Smooth muscle cell (in vitro differentiated cells): ENCODE measurements around the gene MACROD2. TPM values are rescaled to one million over a fixed set of nuclear protein-coding genes. Genes with fewer than 3 reads are reported as not detected.
"Not testable (repeated sequence)": the region's sequence is repeated elsewhere in the genome, so short reads cannot be mapped to it uniquely, and the experiment has no call there.

ENCODE experiments used
- DNase-seq: peaks from one replicate; lab custom pipeline; 2025; ENCODE audit not compliant: unreplicated experiment; lab: John Stamatoyannopoulos, UW
- H2AFZ ChIP-seq: fragments of 200-600 bp; sonication (generic); 2 replicates; pipeline ENCODE4 v1.6.0; 2016; ENCODE audit warnings: antibody characterized with exemption, low read depth, mild to moderate bottlenecking
- H3F3A ChIP-seq: fragments of 200-600 bp; sonication (generic); 2 replicates; pipeline ENCODE4 v1.6.0; 2017; ENCODE audit warnings: antibody characterized with exemption, low read depth
- H3K27ac ChIP-seq: fragments of 200-600 bp; sonication (generic); 2 replicates; pipeline ENCODE4 v1.5.1; 2016; ENCODE audit warnings: low read depth, mild to moderate bottlenecking
- H3K27me3 ChIP-seq: fragments of 200-600 bp; sonication (generic); 2 replicates; pipeline ENCODE4 v1.6.1; 2016; ENCODE audit warnings: low read depth, mild to moderate bottlenecking
- H3K36me3 ChIP-seq: fragments of 200-600 bp; sonication (generic); 2 replicates; pipeline ENCODE4 v1.5.1; 2016; ENCODE audit warnings: low read depth
- H3K4me1 ChIP-seq: fragments of 200-600 bp; sonication (generic); 2 replicates; pipeline ENCODE4 v1.5.1; 2016; ENCODE audit warnings: low read depth
- H3K4me2 ChIP-seq: fragments of 200-600 bp; sonication (generic); 2 replicates; pipeline ENCODE4 v1.6.0; 2016; ENCODE audit warnings: mild to moderate bottlenecking
- H3K4me3 ChIP-seq: fragments of 200-600 bp; sonication (generic); 2 replicates; pipeline ENCODE4 v1.5.1; 2016; ENCODE audit warnings: mild to moderate bottlenecking
- H3K79me2 ChIP-seq: fragments of 200-600 bp; sonication (generic); 2 replicates; pipeline ENCODE4 v1.6.0; 2016; ENCODE audit warnings: low read depth, mild to moderate bottlenecking
- H3K9ac ChIP-seq: fragments of 200-600 bp; sonication (generic); 2 replicates; pipeline ENCODE4 v1.6.0; 2016; ENCODE audit warnings: low read depth
- H3K9me3 ChIP-seq: fragments of 200-600 bp; sonication (generic); replicated peaks from 2 replicates; pipeline ENCODE4 v1.5.1; 2016; ENCODE audit warnings: low read depth
- H4K20me1 ChIP-seq: fragments of 200-600 bp; sonication (generic); 2 replicates; pipeline ENCODE4 v1.6.0; 2016; ENCODE audit warnings: low read depth
- CTCF ChIP-seq: fragments of 200-600 bp; sonication (generic); IDR thresholded peaks from 2 replicates; pipeline ENCODE4 v1.5.1; 2017; ENCODE audit warnings: borderline replicate concordance, mild to moderate bottlenecking, antibody characterized with exemption; ENCODE audit not compliant: insufficient read depth, poor library complexity, severe bottlenecking
- WGBS: methylation state at CpG from one replicate; pipeline ENCODE4 v1.1.7; 2016; ENCODE audit warnings: low lambda C conversion rate; 5-methylcytosine and 5-hydroxymethylcytosine counted together
- polyA plus RNA-seq: library from polyadenylated mRNA; unstranded; fragments of >200 nt; fragmentation: Nextera tagmentation; extraction: Ambion mirVana; gene quantifications from 2 replicates; pipeline ENCODE4 v1.2.1, GENCODE V29; 2016
- total RNA-seq: library from RNA; depleted of rRNA; stranded (reverse); fragments of >200 nt; gene quantifications from 2 replicates; pipeline ENCODE4 v1.2.3, GENCODE V29; 2014

MACROD2 gene
- total and polyA plus RNA-seq, 2 experiments from 2014 or later = 0.04 to 0.32 TPM

DNA sequence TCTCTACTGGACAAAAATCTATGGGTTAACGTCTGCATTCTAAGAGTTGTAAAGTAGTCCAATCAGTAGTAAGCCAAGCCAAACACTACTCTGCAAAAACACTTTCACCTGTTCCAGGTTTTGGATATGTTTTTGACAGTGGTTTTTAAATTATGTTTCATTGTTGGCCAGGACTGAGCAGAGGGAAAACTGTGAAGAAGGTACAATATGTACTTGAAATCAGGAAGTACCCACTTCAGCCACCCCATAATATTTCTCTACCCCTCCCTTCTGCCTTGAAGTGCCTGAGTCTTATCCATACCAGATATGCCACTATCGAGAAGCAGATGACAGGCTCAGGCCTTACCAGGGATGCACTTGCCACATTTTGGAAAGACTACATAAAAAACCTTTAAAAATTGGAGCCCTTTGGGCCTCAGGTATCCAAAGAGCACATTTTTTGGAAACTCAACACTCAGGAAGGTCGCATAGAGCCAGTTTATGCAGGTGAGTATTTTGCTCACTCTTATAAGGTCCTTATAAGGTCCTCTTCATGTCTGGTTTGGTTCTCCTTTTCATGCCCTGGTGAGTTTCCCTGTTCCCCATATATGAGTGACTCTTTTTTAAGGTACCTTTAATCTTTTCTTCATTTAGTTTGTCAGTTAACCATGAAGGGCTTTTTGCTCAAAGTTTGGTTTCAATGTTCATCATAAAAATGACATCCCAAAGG, 1201.4 kb downstream of the MACROD2 start:
- H4K20me1 ChIP-seq = no peaks in the 10 kb centered on the region
- no peaks in the 10 kb centered on the region for H3F3A ChIP-seq
- 94% methylated on average over 3 of the region's 3 CpGs for WGBS
- no peak overlapping the region for H3K4me2 ChIP-seq
- DNase-seq = no peak
- no peaks in the 10 kb centered on the region for H3K4me1 ChIP-seq
- no peak for TF ChIP-seq CTCF
- H3K27me3 ChIP-seq = no peaks in the 10 kb centered on the region
- no peak overlapping the region for H2AFZ ChIP-seq
- H3K36me3 ChIP-seq = no peaks in the 10 kb centered on the region
- H3K9me3 ChIP-seq = no peaks in the 10 kb centered on the region
- no peak overlapping the region for H3K9ac ChIP-seq
- H3K79me2 ChIP-seq = no peaks in the 10 kb centered on the region
- no peak overlapping the region for H3K4me3 ChIP-seq
- H3K27ac ChIP-seq = no peak overlapping the region

- H3K27me3 ChIP-seq, H4K20me1 ChIP-seq, DNase-seq, H3K9ac ChIP-seq, H3K4me2 ChIP-seq, H3K4me3 ChIP-seq, H3K79me2 ChIP-seq, H3K9me3 ChIP-seq, H3K27ac ChIP-seq, H3K36me3 ChIP-seq, H3K4me1 ChIP-seq, H2AFZ ChIP-seq, H3F3A ChIP-seq: not testable (repeated sequence)
- 86% methylated on average over 10 of the region's 10 CpGs for WGBS
Measured at GRCh38 chr20:15198017-15198416, 1202.7 kb downstream of the MACROD2 start.

GRCh38 chr20:15199698-15200097, 1204.4 kb downstream of the MACROD2 start:
- Histone ChIP-seq H3K4me1 (no peaks in the 10 kb centered on the region), H3K27ac (no peak overlapping the region), H3K9ac (no peak overlapping the region), H4K20me1 (no peaks in the 10 kb centered on the region), H3K27me3 (no peaks in the 10 kb centered on the region), H3F3A (peaks cover 3% of the 10 kb centered on the region), H3K79me2 (no peaks in the 10 kb centered on the region), H2AFZ (no peak overlapping the region), H3K4me2 (no peak overlapping the region), H3K36me3 (no peaks in the 10 kb centered on the region), H3K9me3 (no peaks in the 10 kb centered on the region), H3K4me3 (no peak overlapping the region)
- DNase-seq = no peak
- TF ChIP-seq CTCF = no peak
- 97% methylated on average over 1 of the region's 1 CpG for WGBS

DNA sequence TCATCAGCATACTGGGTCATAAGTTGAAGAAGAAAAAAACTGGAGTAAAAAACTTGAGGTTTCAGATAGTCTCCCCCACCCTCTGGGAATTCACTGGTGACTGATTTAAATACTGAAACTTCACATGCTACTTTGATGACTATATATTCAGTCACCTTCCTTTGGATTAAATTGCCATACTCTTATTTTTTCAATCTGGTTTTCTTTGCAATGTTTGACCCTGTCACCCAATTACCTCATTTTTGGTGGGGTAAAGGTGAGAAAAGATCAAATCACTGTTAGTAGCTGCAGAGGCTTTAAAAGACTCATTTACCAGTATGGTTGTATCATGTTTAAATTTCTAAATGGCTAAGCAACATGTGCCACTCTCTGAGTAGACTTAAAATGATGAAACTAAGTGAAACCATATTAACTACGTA, 1204.8 kb downstream of the MACROD2 start:
- Histone ChIP-seq H3K9ac (no peak overlapping the region), H3K4me1 (no peaks in the 10 kb centered on the region), H4K20me1 (no peaks in the 10 kb centered on the region), H3F3A (peaks cover 4% of the 10 kb centered on the region), H3K27me3 (no peaks in the 10 kb centered on the region), H3K36me3 (no peaks in the 10 kb centered on the region), H3K9me3 (no peaks in the 10 kb centered on the region), H3K4me3 (no peak overlapping the region), H2AFZ (no peak overlapping the region), H3K4me2 (no peak overlapping the region), H3K79me2 (no peaks in the 10 kb centered on the region), H3K27ac (no peak overlapping the region)
- no peak for DNase-seq
- 94% methylated on average over 1 of the region's 1 CpG for WGBS
- TF ChIP-seq CTCF = no peak
